MG63 (cell line): Measurements from ENCODE around the gene OSM. TPM values are rescaled to one million over a fixed set of nuclear protein-coding genes. Genes with fewer than 3 reads are reported as not detected.
"Not testable (repeated sequence)": the region's sequence is repeated elsewhere in the genome, so short reads cannot be mapped to it uniquely, and the experiment has no call there.

ENCODE experiments used
- DNase-seq: peaks from one replicate; pipeline ENCODE4 v3.0.0-alpha.2; 2020
- H3K27me3 ChIP-seq: fragments of 250-450 bp; sonication (Bioruptor Pico); 2 replicates; pipeline ENCODE4 v1.5.1; 2020; ENCODE audit warnings: mild to moderate bottlenecking, moderate library complexity
- H3K36me3 ChIP-seq: fragments of 250-450 bp; sonication (Bioruptor Pico); 2 replicates; pipeline ENCODE4 v1.5.1; 2020; ENCODE audit warnings: mild to moderate bottlenecking, moderate library complexity
- H3K4me3 ChIP-seq: fragments of 250-450 bp; sonication (Bioruptor Pico); 2 replicates; pipeline ENCODE4 v1.5.1; 2020; ENCODE audit warnings: mild to moderate bottlenecking, moderate library complexity
- H3K9me3 ChIP-seq: fragments of 250-450 bp; sonication (Bioruptor Pico); 2 replicates; pipeline ENCODE4 v1.5.1; 2020; ENCODE audit warnings: mild to moderate bottlenecking, moderate library complexity
- total RNA-seq: library from RNA; depleted of rRNA; stranded (reverse); fragments of >200 nt; shearing (Covaris generic); gene quantifications from 2 replicates; pipeline ENCODE4 v1.2.3, GENCODE V29; 2014; ENCODE audit warnings: low replicate concordance

The OSM gene
- total RNA-seq, 1 experiment from 2014 or later, result not detected

DNA sequence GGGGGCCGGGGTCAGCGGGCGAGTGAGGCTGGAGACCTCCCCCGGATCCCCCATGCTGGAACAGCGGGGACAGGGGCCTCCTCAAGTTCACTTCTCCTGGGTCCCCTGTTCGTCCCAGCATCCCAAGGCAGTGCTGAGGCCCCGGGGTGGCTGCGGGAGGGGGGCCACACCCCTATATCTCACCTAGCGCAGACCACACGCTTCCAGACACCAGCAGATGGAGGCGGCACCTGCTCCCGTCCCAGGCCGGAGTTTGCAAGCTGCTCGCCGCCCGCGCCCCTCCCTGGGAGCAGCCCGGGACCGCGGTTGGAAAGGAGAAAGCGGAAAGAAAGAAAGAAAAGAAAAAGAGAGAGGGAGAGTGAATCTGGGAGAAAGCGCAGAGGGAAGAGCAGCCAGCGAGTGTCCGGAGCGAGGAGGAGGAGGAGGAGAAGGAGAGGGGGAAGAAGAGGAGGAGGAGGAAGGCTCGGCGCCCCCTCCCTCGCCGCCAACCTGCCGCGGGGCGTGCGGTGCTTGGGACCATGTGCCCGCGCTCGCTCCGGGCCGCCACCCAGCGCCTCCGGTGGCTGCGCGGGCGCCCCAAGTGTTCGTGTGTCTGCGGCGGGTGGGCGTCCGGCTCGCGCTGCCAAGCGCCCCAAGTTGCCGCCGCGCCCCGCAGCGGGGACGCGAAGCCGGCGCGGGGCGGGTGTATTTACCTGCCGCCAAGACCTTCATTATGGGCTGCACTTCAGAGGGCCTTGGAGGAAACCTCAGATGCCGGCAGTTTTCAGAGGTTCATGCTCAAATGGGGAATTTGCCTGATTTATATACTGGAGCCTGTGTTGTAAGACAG, 20.5 kb downstream of the OSM start, which contains the start of gene LIF:
LIF (minus strand) TSS at position 775 of the 829 bp plus-strand sequence; CDS start at position 711, 64 bp downstream.
- DNase-seq, result peak; percentile 55
- no peaks in the 10 kb centered on the region for H3K9me3 ChIP-seq
- H3K4me3 ChIP-seq, result peak within 1 kb of the TSS; percentile 74
- H3K27me3 ChIP-seq, result no peaks in the 10 kb centered on the region
- peaks cover 35% of the 10 kb centered on the region for H3K36me3 ChIP-seq

DNA sequence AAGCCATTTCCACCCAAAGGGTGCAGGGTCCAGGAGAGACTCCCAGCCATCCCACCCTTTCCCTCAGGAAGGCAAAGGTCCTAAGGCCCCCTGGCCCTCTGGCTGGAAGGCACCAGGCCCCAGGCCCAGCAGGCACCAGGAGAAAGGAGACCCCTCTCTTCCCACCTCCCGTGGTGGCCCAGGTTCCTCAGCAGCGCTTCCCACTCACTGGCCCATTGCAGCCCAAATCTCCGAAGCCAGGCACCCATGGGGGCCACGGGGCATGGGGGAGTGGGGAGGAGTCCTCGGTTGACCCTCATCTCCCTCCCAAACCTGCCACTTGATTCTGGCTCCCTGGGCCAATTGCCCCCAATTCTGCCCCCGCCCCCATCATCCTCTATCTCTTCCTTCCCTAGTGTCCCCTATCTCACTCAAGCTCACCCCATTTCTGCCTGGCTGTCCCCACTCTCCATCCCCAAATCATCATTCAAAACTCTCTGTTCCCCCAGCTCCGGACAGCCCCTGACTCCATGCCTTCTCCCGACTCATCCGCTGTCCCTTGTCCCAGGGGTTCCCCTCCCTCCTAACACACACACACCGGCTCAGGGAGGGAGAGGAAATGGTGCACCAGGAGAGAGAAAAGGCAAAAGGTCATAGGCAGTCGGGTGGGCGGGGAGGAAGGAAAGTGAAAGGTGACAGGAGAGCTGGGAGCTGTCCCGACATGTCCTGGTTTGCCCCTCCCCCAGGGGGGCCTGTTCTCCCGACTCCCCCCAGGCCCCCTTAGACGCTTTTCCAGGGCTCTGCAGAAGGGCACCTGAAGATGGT, 21.3 kb downstream of the OSM start:
- Histone ChIP-seq H3K36me3 (peaks cover 41% of the 10 kb centered on the region), H3K27me3 (no peaks in the 10 kb centered on the region), H3K4me3 (peak overlapping the region; percentile 74), H3K9me3 (no peaks in the 10 kb centered on the region)
- DNase-seq, result no peak

DNA sequence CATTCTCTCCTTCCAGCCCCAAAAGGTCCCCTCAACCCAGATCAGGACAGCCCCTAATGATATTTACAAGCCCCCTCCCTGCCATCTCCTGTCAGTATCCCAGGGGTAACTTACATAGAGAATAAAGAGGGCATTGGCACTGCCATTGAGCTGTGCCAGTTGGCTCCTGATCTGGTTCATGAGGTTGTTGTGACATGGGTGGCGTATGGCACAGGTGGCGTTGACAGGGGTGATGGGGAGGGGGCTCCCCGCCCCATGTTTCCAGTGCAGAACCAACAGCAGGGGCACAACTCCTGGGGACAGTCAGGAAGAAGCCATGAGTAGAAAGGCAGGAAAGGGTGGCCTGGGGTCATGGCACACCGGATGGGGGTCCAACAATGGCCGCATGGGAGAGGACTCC, 22.0 kb downstream of the OSM start:
- H3K9me3 ChIP-seq, result no peaks in the 10 kb centered on the region
- H3K27me3 ChIP-seq, result no peaks in the 10 kb centered on the region
- peaks cover 41% of the 10 kb centered on the region for H3K36me3 ChIP-seq
- no peak for DNase-seq
- H3K4me3 ChIP-seq, result peak overlapping the region; percentile 74

DNA sequence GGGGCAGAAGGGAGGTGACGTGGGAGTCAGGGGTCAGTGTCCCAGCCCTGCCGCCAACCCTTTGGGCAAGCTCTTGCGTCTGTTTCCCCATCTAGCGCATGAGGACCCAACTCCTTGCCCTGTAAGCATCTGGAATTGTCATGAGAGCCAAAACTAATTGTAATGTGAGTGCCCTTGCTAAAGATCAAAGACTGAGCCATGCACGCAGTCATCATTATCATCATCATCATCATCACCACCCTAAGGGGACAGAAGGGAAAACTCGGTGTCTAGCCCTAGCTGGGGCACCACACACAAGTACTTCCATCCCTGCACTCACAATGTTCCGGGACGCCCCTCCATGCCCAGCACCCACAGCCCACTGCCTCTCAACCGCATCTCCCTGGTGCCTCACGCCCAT, 22.6 kb downstream of the OSM start:
- DNase-seq, result no peak
- peaks cover 41% of the 10 kb centered on the region for H3K36me3 ChIP-seq
- H3K4me3 ChIP-seq, result peak overlapping the region; percentile 74

DNA sequence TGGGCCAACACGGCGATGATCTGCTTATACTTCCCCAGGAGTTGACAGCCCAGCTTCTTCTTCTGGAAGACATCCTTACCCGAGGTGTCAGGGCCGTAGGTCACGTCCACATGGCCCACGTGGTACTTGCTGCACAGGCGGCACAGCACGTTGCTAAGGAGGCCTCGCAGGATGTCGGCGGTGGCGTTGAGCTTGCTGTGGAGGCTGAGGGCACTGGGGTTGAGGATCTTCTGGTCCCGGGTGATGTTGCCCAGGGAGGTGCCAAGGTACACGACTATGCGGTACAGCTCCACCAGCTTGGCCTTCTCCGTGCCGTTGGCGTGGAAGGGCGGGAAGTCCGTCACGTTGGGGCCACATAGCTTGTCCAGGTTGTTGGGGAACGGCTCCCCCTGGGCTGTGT, 23.0 kb downstream of the OSM start:
- no peaks in the 10 kb centered on the region for H3K27me3 ChIP-seq
- no peaks in the 10 kb centered on the region for H3K9me3 ChIP-seq
- peaks cover 41% of the 10 kb centered on the region for H3K36me3 ChIP-seq
- H3K4me3 ChIP-seq, result no peak overlapping the region
- no peak for DNase-seq

More for the DNA sequence above, 22.6 kb downstream of the OSM start:
- no peaks in the 10 kb centered on the region for H3K9me3 ChIP-seq
- no peaks in the 10 kb centered on the region for H3K27me3 ChIP-seq

DNA sequence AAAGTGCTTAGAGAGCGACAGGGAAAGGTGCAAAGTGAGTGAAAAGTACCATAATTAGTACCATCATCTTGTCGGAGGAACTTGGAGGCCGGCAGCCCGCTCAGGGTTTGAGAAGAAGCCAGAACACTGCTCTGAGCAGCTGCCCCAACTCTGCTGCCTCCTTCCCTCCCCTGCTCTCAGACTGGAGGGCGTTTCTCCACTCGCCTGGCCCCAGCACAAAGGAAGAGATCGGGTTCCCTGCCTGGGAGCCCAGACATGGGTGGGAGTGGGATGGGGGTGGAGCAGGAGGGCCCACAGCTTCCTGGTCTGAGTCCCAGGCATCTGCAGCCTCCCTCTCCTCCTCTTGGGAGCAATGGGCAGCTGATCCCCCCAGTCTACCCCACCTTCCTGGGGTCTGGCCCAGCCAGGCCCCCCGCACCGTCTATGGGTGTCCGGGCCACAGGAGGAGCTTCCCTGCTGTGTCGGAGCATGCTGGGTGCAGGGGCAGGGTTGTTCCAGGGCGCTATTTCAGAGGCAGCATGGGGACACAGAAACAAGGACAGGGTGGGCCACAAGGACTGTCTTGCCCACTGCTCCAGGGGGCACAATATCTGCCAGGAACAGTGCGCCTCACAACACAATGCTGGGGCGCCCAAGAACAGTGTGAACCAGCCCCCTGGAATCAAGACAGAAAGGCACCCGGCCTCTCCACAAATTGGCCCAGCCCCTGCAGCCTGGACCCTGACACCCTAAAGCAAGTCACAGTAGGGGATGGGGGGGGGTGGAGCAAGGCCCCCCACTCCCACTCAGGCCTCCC, 24.9 kb downstream of the OSM start:
- Histone ChIP-seq H3K9me3 (no peaks in the 10 kb centered on the region), H3K36me3 (peaks cover 41% of the 10 kb centered on the region), H3K4me3 (no peak overlapping the region), H3K27me3 (no peaks in the 10 kb centered on the region)
- DNase-seq, result no peak

DNA sequence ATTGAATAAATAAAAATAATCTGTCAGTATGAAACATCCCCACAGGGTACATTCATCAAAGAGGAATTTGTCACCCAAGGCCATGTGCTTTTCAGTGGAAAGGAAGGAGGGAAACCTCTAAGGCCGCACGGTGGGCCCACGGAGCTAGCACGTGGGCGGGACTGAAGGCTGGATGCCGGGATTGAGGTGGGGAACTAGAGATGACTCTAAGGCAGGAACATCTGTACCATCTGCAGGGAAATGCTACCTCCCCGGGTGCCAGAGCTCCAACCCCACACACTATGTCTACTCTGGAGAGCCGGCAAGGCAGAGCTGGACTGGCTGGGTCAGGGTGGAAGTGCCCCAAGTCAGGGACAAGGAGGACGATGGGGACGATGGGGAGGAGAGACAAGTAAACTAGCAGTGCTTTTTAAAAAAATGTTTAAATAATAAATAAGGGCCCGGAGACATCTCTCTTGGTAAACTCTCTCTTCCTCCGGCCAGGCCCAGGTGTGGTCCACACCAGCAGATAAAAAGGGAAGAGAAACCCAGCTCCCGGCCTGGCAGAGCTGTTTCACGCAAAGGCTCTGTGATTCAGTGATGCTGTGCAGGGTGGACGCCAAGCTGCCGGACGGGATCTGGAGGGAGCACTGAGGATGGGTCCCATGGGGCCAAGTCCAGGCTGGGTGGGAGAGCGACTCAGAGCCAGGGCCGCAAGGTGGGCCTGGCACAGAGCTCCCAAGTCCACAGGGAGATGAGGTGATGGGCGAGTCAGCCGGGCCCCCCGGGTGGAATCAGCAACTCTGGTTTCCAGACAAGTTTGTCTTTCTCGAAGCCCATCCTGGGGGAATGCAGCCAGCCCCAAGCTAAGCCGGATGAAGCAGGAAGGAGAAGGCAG, 25.9 kb downstream of the OSM start:
- Histone ChIP-seq H3K27me3 (no peaks in the 10 kb centered on the region), H3K4me3 (no peak overlapping the region), H3K9me3 (no peaks in the 10 kb centered on the region), H3K36me3 (peaks cover 38% of the 10 kb centered on the region)
- no peak for DNase-seq

DNA sequence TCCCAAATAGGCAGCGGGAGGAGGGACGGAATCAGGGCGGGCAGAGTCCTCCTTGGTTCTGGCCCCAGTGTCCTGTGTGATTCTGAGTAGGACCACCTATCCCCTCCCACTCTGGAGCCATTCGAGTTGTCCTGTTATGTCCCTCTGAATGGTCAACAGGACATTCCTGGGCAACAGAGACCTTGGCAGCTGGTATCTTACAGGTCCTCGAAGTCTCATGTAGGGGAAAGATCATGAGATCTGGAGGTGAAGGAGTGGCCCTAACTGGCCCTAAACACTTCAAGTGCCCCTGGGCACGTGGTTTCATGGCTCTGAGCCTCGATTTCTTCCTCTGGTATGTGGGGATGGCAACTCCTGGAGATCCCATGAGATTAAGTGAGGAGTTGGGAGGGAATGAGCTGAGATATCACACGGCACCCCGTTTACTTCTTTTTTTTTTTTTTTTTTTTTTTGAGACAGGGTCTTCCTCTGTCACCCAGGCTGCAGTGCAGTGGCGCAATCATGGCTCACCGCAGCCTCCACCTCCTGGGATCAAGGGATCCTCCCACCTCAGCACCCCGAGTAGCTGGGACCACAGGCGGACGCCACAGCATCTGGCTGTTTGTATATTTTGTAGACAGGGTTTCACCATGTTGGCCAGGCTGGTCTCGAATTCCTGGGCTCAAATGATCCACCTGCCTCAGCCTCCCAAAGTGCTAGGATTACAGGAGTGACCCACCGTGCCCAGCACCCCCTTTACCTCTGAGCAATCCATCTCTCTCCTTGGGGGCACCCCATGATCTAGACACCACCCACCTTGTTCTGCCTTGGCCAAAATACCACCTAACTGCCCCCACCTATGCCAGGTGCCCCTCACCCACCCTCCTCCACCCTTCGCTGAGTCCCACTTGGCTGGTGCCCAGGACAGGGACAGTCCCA, 26.9 kb downstream of the OSM start:
- no peak for DNase-seq
- Histone ChIP-seq H3K4me3 (no peak overlapping the region), H3K9me3 (no peaks in the 10 kb centered on the region), H3K36me3 (peaks cover 35% of the 10 kb centered on the region), H3K27me3 (no peaks in the 10 kb centered on the region)

DNA sequence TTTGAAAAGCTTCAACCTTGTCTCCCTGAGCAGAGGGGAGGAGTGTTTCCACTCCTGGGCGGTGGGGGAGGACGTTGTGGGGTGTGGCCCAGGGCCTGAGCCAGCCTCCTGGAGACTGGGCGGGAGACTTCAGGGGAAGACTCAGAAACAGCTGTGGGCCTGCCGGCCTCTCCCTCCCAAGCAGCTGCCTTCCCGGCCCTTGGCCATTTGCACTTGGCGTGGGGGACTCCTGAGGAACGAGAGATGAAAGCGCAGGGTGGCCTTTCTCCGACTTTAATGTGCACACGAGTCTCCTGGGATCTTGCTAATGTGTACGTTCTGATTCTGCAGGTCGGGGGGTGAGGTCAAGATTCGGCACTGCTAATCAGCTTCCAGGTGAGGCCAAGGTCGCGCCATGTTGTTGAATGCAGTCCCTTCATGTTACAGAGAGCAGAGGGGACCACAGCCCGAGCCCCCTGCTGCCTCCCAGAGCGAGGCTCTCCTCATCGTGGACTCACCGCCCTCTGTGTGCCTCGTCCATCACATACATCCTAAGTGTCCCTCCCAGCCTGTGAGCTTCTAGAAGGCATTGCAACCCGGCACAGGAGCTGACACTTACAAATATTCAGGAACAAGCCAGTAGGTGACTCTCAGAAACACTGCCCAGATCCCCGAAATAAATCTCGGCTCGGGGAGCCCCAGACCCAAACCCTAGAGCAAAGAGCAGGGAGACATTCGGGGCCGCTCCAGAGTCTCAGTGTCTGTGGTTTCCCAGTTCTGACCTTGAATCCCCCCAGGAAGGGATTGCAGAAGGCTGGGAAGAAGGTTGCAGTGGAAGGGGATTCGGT, 27.8 kb downstream of the OSM start:
- Histone ChIP-seq H3K9me3 (no peaks in the 10 kb centered on the region), H3K36me3 (peaks cover 26% of the 10 kb centered on the region), H3K27me3 (no peaks in the 10 kb centered on the region), H3K4me3 (no peak overlapping the region)
- DNase-seq, result peak; percentile 81

DNA sequence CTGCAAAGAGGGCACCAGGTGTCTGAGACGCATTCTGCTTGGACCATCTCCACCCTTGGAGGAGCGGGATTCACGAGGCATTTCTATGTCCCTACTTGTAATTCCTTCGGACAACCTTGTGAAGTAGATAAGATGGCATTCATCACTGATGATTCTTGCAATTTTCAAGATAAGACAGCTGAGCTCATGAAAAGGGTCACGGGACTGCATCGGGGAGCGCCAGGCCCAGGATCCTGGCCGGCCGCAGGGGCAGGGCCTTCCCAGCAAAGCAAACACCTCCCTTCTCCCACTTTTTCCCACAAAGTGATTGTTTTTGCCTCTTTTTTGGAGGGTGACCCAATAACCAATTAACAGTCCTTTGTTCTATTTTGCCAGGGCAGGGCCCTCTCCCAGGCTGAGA, 28.5 kb downstream of the OSM start:
- no peaks in the 10 kb centered on the region for H3K9me3 ChIP-seq
- peaks cover 18% of the 10 kb centered on the region for H3K36me3 ChIP-seq
- H3K4me3 ChIP-seq, result no peak overlapping the region
- no peaks in the 10 kb centered on the region for H3K27me3 ChIP-seq
- no peak for DNase-seq

DNA sequence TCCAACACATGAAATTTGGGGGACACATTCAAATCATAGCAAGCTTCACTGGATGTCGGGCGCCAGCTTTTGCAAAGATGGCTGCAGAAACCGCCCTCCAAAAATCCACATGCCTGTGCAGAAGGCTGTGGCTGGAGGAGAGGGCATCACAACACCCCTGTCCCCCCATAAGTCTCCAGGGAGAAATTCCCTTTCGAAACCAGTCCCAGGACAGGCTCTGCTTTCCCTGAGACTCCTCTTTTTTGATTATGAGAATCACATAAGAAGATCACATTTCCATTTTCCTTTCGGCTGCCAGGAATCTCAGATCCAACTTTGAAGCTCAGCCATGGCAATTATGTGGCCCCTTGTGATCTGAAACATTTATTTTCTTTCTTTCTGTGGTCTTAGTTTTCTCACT, 29.8 kb downstream of the OSM start:
- no peak for DNase-seq
- Histone ChIP-seq H3K4me3 (no peak overlapping the region), H3K9me3 (no peaks in the 10 kb centered on the region), H3K27me3 (no peaks in the 10 kb centered on the region), H3K36me3 (peaks cover 12% of the 10 kb centered on the region; the same call in 1 of the 2 replicates)

DNA sequence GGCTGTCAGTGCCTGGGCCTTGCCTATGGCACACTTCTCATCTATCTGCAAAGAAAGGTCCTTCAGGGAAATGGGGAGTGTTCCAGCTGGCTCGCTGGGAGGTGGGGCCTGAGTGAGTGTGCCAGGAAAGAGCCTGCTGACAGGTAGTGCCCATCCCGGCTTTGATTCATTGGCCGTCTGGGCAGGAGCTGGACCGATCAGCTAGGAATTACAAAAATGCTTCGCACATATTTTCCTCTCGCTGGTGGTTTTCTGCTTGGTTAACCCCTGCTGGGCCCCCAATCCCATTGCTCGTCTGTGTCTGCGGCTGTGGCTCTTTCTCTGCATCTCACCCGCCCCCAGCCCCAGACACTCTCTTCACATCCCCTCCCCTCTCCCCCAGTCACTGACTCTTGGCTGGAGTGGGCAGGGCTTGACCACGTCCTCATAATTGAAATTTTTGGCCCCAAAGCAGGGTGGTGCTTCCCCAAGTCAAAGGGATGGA, 30.9 kb downstream of the OSM start:
- Histone ChIP-seq H3K27me3 (no peaks in the 10 kb centered on the region), H3K4me3 (no peak overlapping the region), H3K9me3 (no peaks in the 10 kb centered on the region), H3K36me3 (peaks cover 3% of the 10 kb centered on the region; the same call in 1 of the 2 replicates)
- peak; percentile 95 for DNase-seq

DNA sequence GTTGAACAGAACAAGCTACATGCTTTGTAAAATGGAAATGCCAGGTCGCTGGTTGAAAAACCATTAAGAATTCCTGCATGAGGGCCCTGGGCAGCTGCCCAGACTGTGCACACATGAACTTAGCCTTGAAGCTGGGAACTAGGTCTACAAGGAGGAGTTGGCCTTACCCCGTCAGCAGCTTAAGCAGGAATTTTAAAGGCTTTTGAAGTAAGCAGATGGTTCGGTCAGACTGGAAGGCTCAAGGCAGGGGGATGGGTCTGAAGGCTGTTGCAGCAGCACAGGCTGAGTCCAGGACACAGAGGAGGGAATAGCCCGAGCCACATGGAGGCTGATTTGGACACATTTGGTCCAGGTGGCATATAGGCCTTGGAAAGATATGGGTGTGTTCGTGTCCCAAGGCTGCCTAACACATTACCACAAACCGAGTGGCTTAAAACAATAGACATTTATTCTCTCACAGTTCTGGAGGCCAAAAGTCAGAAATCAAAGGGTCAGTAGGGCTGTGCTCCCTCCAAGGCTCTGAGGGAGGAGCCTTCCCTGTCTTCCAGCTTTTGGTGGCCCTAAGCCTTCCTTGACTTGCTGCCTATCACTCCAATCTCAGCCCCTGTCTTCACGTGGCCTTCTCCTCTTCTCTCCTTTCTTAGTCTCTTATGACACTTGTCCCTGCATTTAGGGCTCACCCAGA, 31.7 kb downstream of the OSM start:
- Histone ChIP-seq H3K4me3 (no peak overlapping the region), H3K9me3 (no peaks in the 10 kb centered on the region), H3K27me3 (no peaks in the 10 kb centered on the region), H3K36me3 (no peaks in the 10 kb centered on the region)
- peak; percentile 82 for DNase-seq

DNA sequence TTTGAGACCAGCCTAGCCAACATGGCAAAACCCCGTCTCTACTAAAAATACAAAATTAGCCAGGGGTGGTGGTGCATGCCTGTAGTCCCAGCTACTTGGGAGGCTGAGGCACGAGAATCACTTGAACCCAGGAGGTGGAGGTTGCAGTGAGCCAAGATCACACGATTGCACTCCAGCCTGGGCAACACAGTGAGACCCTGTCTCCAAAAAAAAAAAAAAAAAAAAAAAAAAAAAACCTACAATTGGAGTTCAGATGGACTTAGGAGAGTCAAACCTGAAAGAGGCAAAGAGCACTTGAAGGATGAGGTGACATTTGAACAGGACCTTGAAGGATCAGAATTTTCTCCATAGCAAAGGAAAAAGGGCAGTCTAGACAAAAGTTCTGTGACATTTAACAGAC, 32.3 kb downstream of the OSM start:
- H3K36me3 ChIP-seq, DNase-seq, H3K4me3 ChIP-seq: not testable (repeated sequence)

More for the DNA sequence above, 32.3 kb downstream of the OSM start:
- H3K9me3 ChIP-seq, H3K27me3 ChIP-seq: not testable (repeated sequence)
